Measurements from ENCODE around the gene AQP2.

AQP2 gene

GRCh38 chr12:49956663-49957569 is 6.4 kb downstream of the AQP2 start:
- DNase-seq, result no peak

- DNase-seq, result no peak
Measured at GRCh38 chr12:49957570-49957967, 7.0 kb downstream of the AQP2 start.

- no peak for DNase-seq
Measured at GRCh38 chr12:49959685-49960473, 9.3 kb downstream of the AQP2 start.

GRCh38 chr12:49960474-49961110 is 10.1 kb downstream of the AQP2 start:
- DNase-seq, result no peak

GRCh38 chr12:49961111-49961922 is 10.8 kb downstream of the AQP2 start, which contains the start of gene AQP5:
AQP5 (plus strand) TSS chr12:49961872; CDS start chr12:49962018, 146 bp downstream.
- DNase-seq, result no peak

- no peak for DNase-seq
Measured at GRCh38 chr12:49961993-49962764, 11.6 kb downstream of the AQP2 start.

- DNase-seq, result no peak
Measured at GRCh38 chr12:49962861-49963765, 12.6 kb downstream of the AQP2 start.

GRCh38 chr12:49963976-49964815 is 13.7 kb downstream of the AQP2 start:
- no peak for DNase-seq

- no peak for DNase-seq
Measured at GRCh38 chr12:49964849-49965624, 14.5 kb downstream of the AQP2 start.

GRCh38 chr12:49965836-49966235 is 15.3 kb downstream of the AQP2 start:
- DNase-seq, result no peak

GRCh38 chr12:49966511-49967041 is 16.0 kb downstream of the AQP2 start:
- DNase-seq, result no peak

- peak; percentile 90 for DNase-seq
Measured at GRCh38 chr12:49967042-49967776, 16.7 kb downstream of the AQP2 start.

- no peak for DNase-seq
Measured at GRCh38 chr12:49967777-49968250, 17.3 kb downstream of the AQP2 start.

- DNase-seq, result no peak
Measured at GRCh38 chr12:49968471-49968870, 17.9 kb downstream of the AQP2 start.

GRCh38 chr12:49969027-49969426 is 18.5 kb downstream of the AQP2 start:
- no peak for DNase-seq

GRCh38 chr12:49969651-49970429 is 19.3 kb downstream of the AQP2 start:
- DNase-seq, result no peak

GRCh38 chr12:49970658-49971057 is 20.1 kb downstream of the AQP2 start:
- no peak for DNase-seq

Measured in CD4-positive, alpha-beta T cell treated with Interleukin-17A for 1 hour (primary cell).